GM12801 (cell line): ENCODE measurements around the gene CLDND2.

Source experiments
- TF ChIP-seq, protein P1 (sequence below): IDR thresholded peaks from one replicate; pipeline ENCODE4 v1.5.1; 2011; ENCODE audit warnings: control low read depth; ENCODE audit not compliant: insufficient read length; ENCODE audit errors: extremely low read depth

The CLDND2 gene

GRCh38 chr19:51372649-51373504 lies 4.1 kb upstream of the CLDND2 start, which contains the start of gene NKG7:
NKG7 (minus strand) TSS chr19:51372654; CDS start chr19:51372535, 119 bp downstream.
- TF ChIP-seq, protein P1, sequence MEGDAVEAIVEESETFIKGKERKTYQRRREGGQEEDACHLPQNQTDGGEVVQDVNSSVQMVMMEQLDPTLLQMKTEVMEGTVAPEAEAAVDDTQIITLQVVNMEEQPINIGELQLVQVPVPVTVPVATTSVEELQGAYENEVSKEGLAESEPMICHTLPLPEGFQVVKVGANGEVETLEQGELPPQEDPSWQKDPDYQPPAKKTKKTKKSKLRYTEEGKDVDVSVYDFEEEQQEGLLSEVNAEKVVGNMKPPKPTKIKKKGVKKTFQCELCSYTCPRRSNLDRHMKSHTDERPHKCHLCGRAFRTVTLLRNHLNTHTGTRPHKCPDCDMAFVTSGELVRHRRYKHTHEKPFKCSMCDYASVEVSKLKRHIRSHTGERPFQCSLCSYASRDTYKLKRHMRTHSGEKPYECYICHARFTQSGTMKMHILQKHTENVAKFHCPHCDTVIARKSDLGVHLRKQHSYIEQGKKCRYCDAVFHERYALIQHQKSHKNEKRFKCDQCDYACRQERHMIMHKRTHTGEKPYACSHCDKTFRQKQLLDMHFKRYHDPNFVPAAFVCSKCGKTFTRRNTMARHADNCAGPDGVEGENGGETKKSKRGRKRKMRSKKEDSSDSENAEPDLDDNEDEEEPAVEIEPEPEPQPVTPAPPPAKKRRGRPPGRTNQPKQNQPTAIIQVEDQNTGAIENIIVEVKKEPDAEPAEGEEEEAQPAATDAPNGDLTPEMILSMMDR = no peak

- TF ChIP-seq, protein P1 = no peak
These were observed 3.3 kb upstream of the CLDND2 start for GRCh38 chr19:51372021-51372648.

DNA sequence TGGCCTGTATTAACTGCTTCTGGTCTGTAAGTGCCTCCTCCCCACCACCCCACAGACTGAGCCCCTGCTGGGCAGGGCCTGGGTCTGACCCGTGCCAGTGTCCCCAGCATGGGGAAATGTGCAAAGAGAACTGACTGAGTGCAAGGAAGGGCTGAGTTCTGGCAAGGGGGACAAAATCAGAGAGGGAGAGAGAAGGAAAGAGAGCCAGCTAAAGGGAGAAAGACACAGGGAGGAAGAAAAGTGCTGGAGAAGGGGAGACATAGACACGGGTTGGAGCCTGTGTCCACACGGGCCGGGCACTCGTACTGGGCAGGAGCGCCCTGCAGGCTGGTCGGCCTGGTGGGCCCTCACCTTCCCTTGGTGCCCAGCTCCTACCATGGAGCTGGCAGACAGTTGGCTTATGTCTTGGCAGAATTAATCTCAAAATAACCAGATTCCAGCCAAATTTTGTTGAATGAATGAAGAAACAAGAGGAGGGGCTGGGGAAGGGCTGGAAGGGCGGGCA lies 2.4 kb upstream of the CLDND2 start:
- TF ChIP-seq, protein P1 = no peak

GRCh38 chr19:51370230-51370629 lies 1.4 kb upstream of the CLDND2 start:
- TF ChIP-seq, protein P1 = no peak

GRCh38 chr19:51367565-51368365 lies 1.0 kb downstream of the CLDND2 start:
- TF ChIP-seq, protein P1 = no peak

DNA sequence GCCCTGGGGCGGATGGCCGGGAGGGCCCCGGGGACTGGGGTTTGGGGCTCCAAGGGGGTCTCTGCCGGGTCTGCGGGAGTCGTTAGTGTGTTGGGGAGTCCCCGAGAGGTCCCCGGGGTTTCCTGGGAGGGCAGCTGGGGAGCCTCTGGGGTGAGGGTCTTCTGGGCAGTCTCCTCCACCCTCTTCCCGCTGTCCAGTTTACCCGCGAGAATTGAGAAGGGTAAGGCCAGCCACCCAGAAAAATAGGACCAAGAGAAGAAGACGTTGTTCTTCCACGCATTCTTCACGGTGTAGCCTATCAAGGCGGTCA lies 1.6 kb downstream of the CLDND2 start:
- TF ChIP-seq, protein P1 = no peak
